Astrocyte of the hippocampus (primary cell): ENCODE results near the gene AIFM3.

Experiments used
- DNase-seq: peaks from one replicate; pipeline ENCODE4 v3.0.0; 2011; ENCODE audit warnings: low read depth, low spot score

Gene AIFM3

GRCh38 chr22:20975541-20976290 lies 8.7 kb downstream of the AIFM3 start:
- DNase-seq, result no peak

- no peak for DNase-seq
These were observed 9.3 kb downstream of the AIFM3 start for GRCh38 chr22:20976291-20976877.

GRCh38 chr22:20977019-20977418 lies 10.0 kb downstream of the AIFM3 start:
- DNase-seq, result no peak

GRCh38 chr22:20977516-20978170 lies 10.6 kb downstream of the AIFM3 start:
- DNase-seq, result no peak

GRCh38 chr22:20978419-20978818 lies 11.4 kb downstream of the AIFM3 start:
- DNase-seq, result no peak

- DNase-seq, result peak; percentile 79
These were observed 12.3 kb downstream of the AIFM3 start for GRCh38 chr22:20979243-20979809.

- no peak for DNase-seq
These were observed 12.9 kb downstream of the AIFM3 start for GRCh38 chr22:20979940-20980453.

- DNase-seq, result no peak
These were observed 13.5 kb downstream of the AIFM3 start for GRCh38 chr22:20980523-20980922.

GRCh38 chr22:20980938-20981722 lies 14.1 kb downstream of the AIFM3 start:
- no peak for DNase-seq

GRCh38 chr22:20981787-20982562 lies 14.9 kb downstream of the AIFM3 start, which contains the start of gene LZTR1:
Gene LZTR1 (plus strand): TSS chr22:20982297. CDS start chr22:20982372, 75 bp downstream.
- peak; percentile 94 for DNase-seq

- no peak for DNase-seq
These were observed 15.5 kb downstream of the AIFM3 start for GRCh38 chr22:20982563-20982882.

- DNase-seq, result no peak
These were observed 16.2 kb downstream of the AIFM3 start for GRCh38 chr22:20983081-20983771.

GRCh38 chr22:20985720-20986119 lies 18.7 kb downstream of the AIFM3 start:
- DNase-seq, result no peak

- no peak for DNase-seq
These were observed 19.3 kb downstream of the AIFM3 start for GRCh38 chr22:20986365-20986764.

- no peak for DNase-seq
These were observed 20.3 kb downstream of the AIFM3 start for GRCh38 chr22:20987375-20987774.

GRCh38 chr22:20988573-20989322 lies 21.7 kb downstream of the AIFM3 start:
- DNase-seq, result no peak

GRCh38 chr22:20989323-20990138 lies 22.5 kb downstream of the AIFM3 start:
- peak; percentile 76 for DNase-seq
